ENCODE results near the gene WWOX.

The WWOX gene

GRCh38 chr16:78439646-78440045, 340.2 kb downstream of the WWOX start:
- no peak for TF ChIP-seq CTCF (IDR thresholded peaks at IDR 0.05; ENCODE audit: insufficient read depth, low read depth, low read length, missing control alignments)
- DNase-seq (ENCODE audit: low read depth): no peak
- no peak overlapping the region for H3K4me3 ChIP-seq (ENCODE audit: low read length)

- H3K4me3 ChIP-seq (ENCODE audit: low read length): no peak overlapping the region
- no peak for DNase-seq (ENCODE audit: low read depth)
- TF ChIP-seq CTCF (IDR thresholded peaks at IDR 0.05; ENCODE audit: insufficient read depth, low read depth, low read length, missing control alignments): no peak
These were observed 341.8 kb downstream of the WWOX start for GRCh38 chr16:78441298-78441697.

GRCh38 chr16:78443542-78444364, 344.3 kb downstream of the WWOX start:
- no peak for TF ChIP-seq CTCF (IDR thresholded peaks at IDR 0.05; ENCODE audit: insufficient read depth, low read depth, low read length, missing control alignments)
- no peak for DNase-seq (ENCODE audit: low read depth)
- no peak overlapping the region for H3K4me3 ChIP-seq (ENCODE audit: low read length)

GRCh38 chr16:78445818-78446217, 346.4 kb downstream of the WWOX start:
- no peak for TF ChIP-seq CTCF (IDR thresholded peaks at IDR 0.05; ENCODE audit: insufficient read depth, low read depth, low read length, missing control alignments)
- no peak overlapping the region for H3K4me3 ChIP-seq (ENCODE audit: low read length)
- DNase-seq (ENCODE audit: low read depth): no peak

GRCh38 chr16:78446486-78446885, 347.0 kb downstream of the WWOX start:
- no peak for DNase-seq (ENCODE audit: low read depth)
- no peak for TF ChIP-seq CTCF (IDR thresholded peaks at IDR 0.05; ENCODE audit: insufficient read depth, low read depth, low read length, missing control alignments)
- H3K4me3 ChIP-seq (ENCODE audit: low read length): no peak overlapping the region

- DNase-seq (ENCODE audit: low read depth): no peak
- no peak overlapping the region for H3K4me3 ChIP-seq (ENCODE audit: low read length)
- no peak for TF ChIP-seq CTCF (IDR thresholded peaks at IDR 0.05; ENCODE audit: insufficient read depth, low read depth, low read length, missing control alignments)
These were observed 347.6 kb downstream of the WWOX start for GRCh38 chr16:78446992-78447563.

All from epithelial cell of esophagus (primary cell).